A375 (cell line): ENCODE data around the gene SLC22A25. TPM values are rescaled to one million over a fixed set of nuclear protein-coding genes. Genes with fewer than 3 reads are reported as not detected.

Source experiments
- total RNA-seq: library from RNA; depleted of rRNA; stranded (reverse); fragments of >200 nt; shearing (Covaris generic); gene quantifications from 2 replicates; pipeline ENCODE4 v1.2.3, GENCODE V29; 2014; rRNA removed

SLC22A25 gene
- total RNA-seq: not detected in 2 replicates

GRCh38 chr11:63243533-63243932, at the start of gene SLC22A25:
Gene SLC22A25, minus strand, starts transcription at chr11:63243599. Its CDS starts 13,947 bp downstream, at chr11:63229652.

Other genes with a start within 250 kb of the SLC22A25 start
- not detected in 2 replicates for gene SLC22A8, start 227.8 kb downstream of the SLC22A25 start, total RNA-seq
- not detected in 2 replicates for gene SLC22A24, start 99.4 kb downstream of the SLC22A25 start, total RNA-seq
- gene SLC22A9, start 126.2 kb upstream of the SLC22A25 start, total RNA-seq: not detected in 2 replicates
- gene PLAAT5, start 247.6 kb upstream of the SLC22A25 start, total RNA-seq: not detected in 2 replicates